GM10847 (cell line): Measurements from ENCODE around the gene XPNPEP3.

ENCODE experiments used
- POLR2A ChIP-seq: IDR thresholded peaks from 2 replicates; pipeline ENCODE4 v1.6.1; 2011; ENCODE audit not compliant: insufficient read length; ENCODE audit errors: extremely low read depth

Gene XPNPEP3

DNA sequence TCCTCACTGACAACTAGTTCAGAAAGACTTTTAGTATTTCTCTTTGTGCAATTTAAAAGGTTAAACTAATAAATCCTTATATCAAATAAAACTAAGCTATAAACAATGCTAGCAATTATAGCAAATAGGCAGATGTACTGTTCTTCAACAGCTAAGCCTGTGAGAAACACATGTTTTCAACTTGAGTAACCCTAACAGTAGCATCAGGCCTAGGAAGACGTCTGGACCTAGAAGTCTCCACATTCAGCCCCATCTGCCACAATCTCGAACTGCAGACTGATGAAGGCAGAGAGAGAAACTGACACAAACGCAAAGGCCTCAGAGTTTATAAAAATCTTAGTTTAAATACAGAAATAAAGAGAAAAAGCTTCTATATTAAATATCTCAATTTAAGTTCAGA lies 3.0 kb upstream of the XPNPEP3 start:
- TF ChIP-seq POLR2A: no peak

DNA sequence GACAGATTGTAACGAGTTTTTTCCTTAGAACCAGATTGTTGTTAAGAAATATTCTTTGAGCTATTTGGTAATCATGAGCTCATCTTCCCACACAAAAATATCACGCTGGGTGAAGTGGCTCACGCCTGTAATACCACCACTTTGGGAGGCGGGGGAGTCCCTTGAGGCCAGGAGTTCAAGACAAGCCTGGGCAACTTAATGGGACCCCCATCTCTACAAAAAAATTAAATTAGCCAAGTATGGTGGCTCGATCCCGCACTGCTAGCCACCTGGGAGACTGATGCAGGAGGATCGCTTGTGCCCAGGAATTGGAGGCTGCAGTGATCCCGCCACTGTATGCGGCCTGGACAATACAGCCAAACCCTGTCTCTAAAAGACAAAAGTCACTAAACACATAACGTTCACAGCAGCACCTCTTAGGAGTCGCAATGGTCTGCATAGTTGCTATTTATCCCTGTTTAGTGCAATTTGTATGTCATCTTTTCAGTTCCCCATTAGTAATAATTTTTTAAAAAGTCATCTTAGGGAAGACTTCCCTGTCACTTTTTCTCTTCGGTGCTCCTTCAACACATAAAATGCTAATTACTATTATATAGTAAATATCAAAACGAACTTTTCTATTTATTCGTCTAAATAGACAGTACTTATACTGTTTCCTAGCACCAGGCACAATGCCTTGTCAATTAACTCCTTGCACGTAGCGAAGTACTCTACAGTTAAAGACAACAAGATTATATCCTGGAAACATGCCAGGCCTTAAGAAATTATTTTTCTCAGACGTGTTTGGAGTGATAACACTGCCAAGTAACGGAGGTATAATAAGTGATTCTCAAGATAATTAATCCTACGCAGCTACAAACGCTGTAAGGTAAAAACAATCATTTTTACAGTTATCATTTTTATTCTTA lies 1.6 kb upstream of the XPNPEP3 start:
- TF ChIP-seq POLR2A: no peak

DNA sequence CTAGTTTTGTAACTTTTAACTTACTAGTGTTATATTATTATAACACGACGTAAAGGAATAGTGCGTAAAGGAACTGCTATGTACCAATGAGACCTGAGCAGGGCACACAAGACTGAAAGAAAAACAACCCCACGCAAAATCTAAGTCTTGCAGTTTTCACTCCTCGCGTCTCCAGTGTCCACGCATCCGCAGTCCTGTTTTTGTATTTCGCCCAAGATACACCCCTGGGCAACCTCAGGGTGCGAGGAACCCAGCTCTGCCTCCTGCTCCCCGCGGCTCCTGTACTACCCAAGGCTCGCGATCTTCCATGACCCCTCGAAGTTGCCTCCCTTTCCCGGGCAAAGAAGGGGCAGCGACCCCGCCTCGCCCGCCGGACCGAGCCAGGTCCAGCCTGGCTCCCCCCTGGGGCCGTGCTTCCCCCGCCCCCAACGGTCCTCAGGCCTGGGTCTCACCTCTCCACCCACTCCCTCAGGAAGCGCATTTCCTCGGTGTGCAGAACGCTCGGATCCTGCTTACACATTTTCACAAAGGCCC lies 902 bp upstream of the XPNPEP3 start:
- TF ChIP-seq POLR2A: no peak

DNA sequence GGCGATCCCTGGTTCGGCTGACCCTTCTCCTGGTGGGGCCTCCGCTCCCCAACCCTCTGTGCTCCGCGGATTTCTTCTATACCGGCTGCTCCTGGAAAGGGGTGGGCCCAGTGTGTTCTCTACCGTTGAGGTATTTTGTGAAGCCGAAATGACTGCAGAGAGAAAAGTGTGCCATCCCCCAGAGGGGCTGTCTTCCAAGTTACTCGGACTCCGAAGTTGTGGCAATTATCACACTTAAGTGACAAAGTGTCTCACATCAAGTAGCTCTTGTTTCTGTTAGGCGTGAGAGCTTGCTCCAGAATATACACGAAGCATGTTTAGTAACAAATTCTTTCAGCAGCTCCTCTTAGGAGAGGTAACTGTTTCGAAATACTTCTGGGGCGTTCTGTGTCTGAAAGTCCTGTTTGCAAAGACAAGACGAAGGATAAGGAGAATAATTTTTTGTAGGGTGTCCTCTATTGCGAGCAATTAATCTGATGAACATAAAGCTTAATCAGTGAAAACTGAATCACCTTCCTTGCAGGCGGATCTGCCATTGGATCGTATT lies 434 bp downstream of the XPNPEP3 start:
- TF ChIP-seq POLR2A: no peak

DNA sequence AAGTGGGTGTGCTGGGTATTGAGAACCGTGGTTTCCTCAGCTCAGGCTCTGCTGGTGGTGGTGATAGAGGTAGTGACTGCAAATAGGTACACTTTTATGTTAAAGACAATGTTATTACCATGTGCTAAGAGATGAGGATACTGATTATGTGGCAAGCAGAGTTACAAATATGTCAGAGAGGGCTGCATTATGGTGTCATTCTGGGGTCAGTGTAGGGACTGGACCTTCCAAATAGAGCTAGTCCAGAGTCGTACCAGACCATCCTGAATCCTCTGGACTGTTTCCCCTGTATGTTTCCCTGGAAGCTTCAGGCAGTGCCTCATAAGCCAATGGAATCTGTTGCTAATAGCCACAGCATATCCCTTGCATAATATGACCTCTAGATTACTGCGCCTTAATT lies 5.1 kb downstream of the XPNPEP3 start, which contains the start of gene DNAJB7:
TSS of gene DNAJB7 (minus strand) at position 101 of the 400 bp plus-strand sequence. CDS start 119 bp downstream, outside the sequence.
- no peak for TF ChIP-seq POLR2A

DNA sequence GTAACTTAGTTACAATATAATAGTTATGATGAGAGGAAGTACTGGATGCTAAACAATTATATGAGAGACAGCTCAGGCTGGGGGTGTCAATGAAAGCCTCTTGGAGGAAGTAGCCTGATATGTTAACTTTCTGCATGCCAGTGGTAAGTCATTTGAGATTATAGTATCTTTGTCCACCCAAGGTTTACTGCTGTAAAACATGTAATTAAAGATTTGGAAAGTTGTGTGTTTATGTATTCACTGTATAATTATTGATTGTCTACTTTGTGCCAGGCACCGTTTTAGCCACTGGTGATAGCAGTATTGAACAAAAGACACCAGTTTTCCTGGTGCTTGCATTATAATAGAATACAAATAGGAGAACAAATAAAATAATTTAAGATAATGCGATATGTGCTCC lies 5.6 kb downstream of the XPNPEP3 start:
- TF ChIP-seq POLR2A: no peak

DNA sequence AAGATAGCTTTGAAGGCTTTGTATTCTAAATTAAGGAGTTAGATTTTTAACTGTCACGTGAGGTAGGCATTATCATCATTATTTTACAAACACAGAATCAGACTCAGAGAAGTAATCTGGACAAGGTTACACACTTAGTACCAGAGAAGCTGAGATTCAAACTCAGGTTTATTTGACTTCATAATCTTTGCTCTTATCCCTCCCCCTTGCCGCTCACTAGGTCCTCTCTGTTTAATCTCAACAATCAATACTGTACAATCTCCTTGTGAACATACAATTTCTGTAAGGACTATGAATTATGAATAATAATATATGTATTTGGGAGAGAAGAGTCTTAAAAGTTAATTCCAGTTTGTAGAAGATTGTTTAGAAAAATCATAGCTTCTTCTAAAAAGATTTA lies 10.2 kb downstream of the XPNPEP3 start:
- TF ChIP-seq POLR2A: no peak

DNA sequence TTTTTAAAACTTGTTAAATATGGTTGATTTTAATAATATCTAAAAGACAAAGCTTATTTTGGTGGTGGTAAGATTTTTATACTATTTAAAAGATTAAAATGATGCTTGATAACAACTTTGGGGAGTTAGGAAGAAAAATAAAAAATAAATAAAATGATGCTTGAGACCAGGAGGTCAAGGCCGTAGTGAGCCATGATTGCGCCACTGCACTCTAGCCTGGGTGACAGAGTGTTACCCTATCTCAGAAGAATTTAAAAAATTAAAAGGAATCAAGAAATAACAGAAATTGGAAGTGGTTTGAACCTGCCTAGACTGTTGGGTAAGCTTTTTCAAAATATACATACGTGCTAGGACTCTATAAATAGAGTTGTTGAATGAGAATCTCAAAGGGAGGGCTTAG lies 17.1 kb downstream of the XPNPEP3 start:
- TF ChIP-seq POLR2A: no peak

DNA sequence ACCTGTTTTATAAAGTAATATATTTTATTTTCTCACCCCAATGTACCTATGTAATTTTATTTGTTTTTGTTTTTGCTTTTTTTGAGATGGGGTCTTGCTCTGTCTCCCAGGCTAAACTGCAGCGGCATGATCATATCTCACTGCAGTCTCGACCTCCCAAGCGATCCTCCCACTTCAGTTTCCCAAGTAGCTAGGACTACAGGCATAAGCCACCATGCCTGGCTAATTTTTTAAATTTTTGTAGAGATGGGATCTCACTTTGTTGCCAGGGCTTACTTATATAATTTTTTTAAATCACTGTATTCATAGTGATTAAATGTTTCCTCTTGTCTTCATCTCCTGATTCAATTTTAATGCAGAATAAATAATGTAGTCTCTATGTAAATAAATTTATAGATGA lies 18.2 kb downstream of the XPNPEP3 start:
- no peak for TF ChIP-seq POLR2A

DNA sequence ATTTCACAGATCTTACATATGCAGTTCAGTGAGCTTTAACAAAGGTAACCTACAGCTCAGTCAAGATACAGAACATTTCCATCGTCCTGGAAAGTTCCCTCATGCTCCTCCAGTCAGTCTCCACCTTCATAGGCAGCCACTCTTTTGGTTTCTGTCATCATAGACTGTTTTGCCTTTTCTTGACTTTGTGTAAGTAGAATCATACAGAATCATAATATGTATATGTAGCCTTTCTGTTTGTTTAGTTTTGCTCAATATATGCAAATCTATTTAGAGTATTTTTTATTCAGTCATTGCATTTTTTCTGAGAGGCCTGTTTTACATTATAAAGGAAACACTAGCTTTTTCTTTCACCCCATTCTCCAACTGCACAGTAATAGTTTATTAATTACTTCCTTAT lies 20.0 kb downstream of the XPNPEP3 start:
- TF ChIP-seq POLR2A: no peak

DNA sequence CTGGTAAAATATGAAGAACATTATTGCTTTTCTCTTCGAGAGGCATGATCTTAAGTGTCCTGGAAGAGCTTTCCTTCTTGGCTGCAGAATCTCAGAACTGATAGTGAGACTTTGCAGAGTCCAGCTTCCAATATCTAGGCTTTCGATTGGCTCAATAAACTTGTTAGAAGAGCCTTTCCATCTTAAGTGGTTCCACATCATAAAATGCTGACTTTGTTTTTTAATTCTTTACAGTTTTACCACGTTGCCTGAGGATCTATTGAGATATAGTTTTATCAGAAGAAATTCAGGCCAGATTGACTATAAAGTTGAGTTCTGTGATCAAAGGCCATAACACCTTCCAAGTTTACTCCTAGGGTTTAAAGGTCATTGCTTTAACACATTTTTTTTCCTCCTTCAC lies 20.5 kb downstream of the XPNPEP3 start:
- TF ChIP-seq POLR2A: no peak

DNA sequence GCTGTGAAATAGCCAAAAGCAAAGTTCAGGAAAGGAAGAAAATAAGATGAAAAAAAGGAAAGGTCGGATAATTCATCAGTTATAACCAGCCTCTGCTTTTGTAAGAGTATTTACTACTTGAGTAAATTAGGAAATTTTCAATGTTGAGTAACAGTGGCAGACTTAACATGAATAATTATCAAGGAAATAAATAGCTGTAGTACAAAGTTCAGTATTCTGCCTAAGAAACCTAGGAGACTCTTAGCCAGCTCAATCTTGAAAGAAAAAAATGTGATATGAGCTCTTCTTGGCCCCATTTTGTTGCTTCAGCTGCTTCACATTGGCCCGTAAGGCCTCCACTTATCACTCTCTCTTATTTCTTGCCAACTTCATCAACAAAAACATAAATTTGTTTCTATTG lies 22.0 kb downstream of the XPNPEP3 start:
- no peak for TF ChIP-seq POLR2A

DNA sequence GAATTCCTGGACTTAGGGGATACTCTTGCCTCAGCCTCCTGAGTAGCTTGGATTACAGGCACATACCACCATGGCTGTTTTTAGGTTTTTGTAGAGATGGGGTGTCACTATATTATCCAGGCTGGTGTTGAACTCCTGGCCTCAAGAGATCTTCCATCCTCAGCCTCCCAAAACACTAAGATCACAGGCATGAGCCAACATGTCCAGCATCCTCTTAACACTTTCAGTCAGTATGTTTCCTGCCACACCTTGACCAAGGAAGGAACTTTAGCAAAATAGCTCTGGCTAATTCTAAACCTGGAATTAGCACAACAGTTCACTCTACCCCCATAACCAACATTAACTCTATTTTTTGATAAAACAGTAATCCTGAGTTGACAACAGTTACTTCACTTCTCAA lies 32.2 kb downstream of the XPNPEP3 start:
- TF ChIP-seq POLR2A: no peak

DNA sequence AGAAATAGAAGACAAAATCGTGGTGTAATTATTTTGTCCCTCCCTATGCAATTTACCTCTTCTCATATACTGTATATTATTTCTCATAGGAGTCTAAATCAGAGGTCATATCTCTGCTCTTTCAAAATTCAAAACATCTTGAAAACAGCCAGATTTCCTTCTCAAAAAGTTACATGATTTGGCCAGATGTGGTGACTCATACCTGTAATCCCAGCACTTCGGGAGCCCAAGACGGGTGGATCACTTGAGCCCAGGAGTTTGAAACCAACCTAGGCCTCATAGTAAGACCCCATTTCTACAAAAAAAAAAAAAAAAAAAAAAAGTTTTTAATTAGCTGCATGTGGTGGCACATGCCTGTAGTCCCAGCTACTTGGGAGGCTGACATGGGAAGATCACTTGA lies 33.9 kb downstream of the XPNPEP3 start:
- no peak for TF ChIP-seq POLR2A

DNA sequence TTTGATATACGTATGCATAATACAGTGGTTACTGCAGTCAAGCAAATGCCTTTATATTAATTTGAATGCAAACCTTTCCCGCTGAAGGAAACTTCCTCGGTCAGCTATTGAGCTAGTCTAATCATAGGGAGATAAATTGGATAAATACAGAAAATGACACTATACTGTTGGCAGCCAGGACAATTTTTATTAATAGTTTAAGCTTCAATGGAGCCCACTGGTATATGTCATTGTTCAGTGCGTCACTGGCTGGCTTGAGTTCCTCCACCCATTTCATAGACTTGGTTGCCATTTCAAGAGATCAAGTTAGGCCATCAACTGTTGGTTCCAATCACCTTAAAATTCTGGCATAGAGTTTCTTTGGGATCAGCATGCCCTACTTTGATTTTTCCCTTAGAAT lies 37.5 kb downstream of the XPNPEP3 start:
- TF ChIP-seq POLR2A: no peak

DNA sequence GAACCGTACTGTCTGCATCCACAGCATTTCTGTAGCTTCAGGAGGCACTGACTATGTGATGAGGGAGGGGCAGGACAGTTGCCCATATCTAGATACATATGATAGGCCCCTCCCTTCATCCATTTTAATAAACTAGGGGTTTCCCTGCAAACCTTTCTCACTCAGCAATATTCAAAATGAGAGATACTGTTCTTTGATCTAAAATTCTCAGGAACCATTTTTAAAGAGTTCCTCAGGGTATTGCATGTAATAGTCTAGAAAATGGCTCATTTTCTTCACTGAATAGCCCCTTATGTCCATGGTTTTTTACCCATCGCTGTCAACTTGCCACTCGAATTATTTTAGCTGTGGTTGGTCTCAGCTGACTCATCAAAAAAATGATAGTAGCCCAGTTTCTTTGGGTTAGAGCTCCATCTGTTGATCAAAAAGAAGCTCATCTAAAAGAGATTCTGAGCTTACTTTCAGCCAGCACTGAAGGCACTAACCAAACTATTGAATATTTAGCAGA lies 42.0 kb downstream of the XPNPEP3 start:
- no peak for TF ChIP-seq POLR2A
